Right lobe of liver (tissue), 6 donors: ENCODE measurements around the gene ZNHIT6. TPM values are rescaled to one million over a fixed set of nuclear protein-coding genes. Genes with fewer than 3 reads are reported as not detected.

Experiments
- ATAC-seq, 4 donors: fragments of 200-7000 bp; cut with Tn5 transposase; one replicate each; pipeline ENCODE4 v1.9.1; 2020; ENCODE audit warnings: mild to moderate bottlenecking in 4 of 4, moderate library complexity in 4 of 4
- DNase-seq, 3 donors: peaks; one replicate each; pipeline ENCODE4 v3.0.0-alpha.2; 2020
- H3K27ac ChIP-seq, 3 donors: fragments of 200-600 bp; one replicate each; pipeline ENCODE4 v1.8.0; 2022
- H3K27me3 ChIP-seq, 2 donors: fragments of 200-600 bp; one replicate each; pipeline ENCODE4 v1.8.0; 2022
- H3K36me3 ChIP-seq, 4 donors: fragments of 200-600 bp; sonication (generic) in 1 of 4; one replicate each; pipeline versions ENCODE4 v1.5.1 to v1.8.0; 2017 to 2022; ENCODE audit warnings: control low read depth in 1 of 4
- H3K4me1 ChIP-seq, 4 donors: fragments of 200-600 bp; sonication (generic) in 1 of 4; one replicate each; pipeline versions ENCODE4 v1.5.1 to v1.8.0; 2017 to 2022; ENCODE audit warnings: control low read depth in 1 of 4
- H3K4me3 ChIP-seq, 3 donors: fragments of 200-600 bp; one replicate each; pipeline ENCODE4 v1.8.0; 2022
- H3K9me3 ChIP-seq, 4 donors: fragments of 200-600 bp; sonication (generic) in 1 of 4; one replicate each; pipeline versions ENCODE4 v1.5.1 to v1.8.0; 2017 to 2022; ENCODE audit warnings: control low read depth in 1 of 4
- POLR2A ChIP-seq: fragments of 450-650 bp; IDR thresholded peaks from one replicate; pipeline ENCODE4 v1.6.1; 2017; ENCODE audit warnings: antibody characterized with exemption, mild to moderate bottlenecking
- WGBS: methylation state at CpG from one replicate; pipeline ENCODE4 v1.1.6; 2018; ENCODE audit warnings: low coverage, low lambda C conversion rate; ENCODE audit not compliant: insufficient coverage; ENCODE audit errors: missing lambda C conversion rate; 5-methylcytosine and 5-hydroxymethylcytosine counted together
- intact Hi-C, 2 donors: fragments of 100-400 bp; cut with DNase I; formaldehyde crosslinking; loops; one replicate each; pipeline versions ENCODE4 v1.11.2 to v1.14.1; 2022
- total RNA-seq, 6 experiments: library from RNA; depleted of rRNA in 2 of 6; stranded (reverse); fragments of >200 nt in 2 of 6; fragmentation: NEBNext Ultra II Directional in 3 of 6; extraction: Animal tissue kit (Norgen Biotek cat#: 25700) in 3 of 6; gene quantifications; one replicate each; pipeline versions ENCODE4 v1.1.0 to v1.2.4, GENCODE V29; 2016 to 2023
- TF ChIP-seq, protein P1 (sequence below), 4 donors: fragments of 200-600 bp in 3 of 4; fragments of 450-650 bp in 1 of 4; IDR thresholded peaks; one replicate each; pipeline versions ENCODE4 v1.5.1 to v1.8.0; 2016 to 2022; ENCODE audit warnings: antibody characterized with exemption in 4 of 4, mild to moderate bottlenecking in 2 of 4
- donor health status: DM: no; HTN: yes; CAD: no.
- donor health status: DM: no; HTN: no; CAD: no.
- donor health status: DM: no; HTN: no; CAD: no.
- donor health status: DM: no; HTN: yes; CAD: no.
- donor health status: DM: no; HTN: yes; CAD: no.

The ZNHIT6 gene
- total RNA-seq, 6 experiments from 2014 or later, result 3.1 to 5.1 (median 4.2) TPM

DNA sequence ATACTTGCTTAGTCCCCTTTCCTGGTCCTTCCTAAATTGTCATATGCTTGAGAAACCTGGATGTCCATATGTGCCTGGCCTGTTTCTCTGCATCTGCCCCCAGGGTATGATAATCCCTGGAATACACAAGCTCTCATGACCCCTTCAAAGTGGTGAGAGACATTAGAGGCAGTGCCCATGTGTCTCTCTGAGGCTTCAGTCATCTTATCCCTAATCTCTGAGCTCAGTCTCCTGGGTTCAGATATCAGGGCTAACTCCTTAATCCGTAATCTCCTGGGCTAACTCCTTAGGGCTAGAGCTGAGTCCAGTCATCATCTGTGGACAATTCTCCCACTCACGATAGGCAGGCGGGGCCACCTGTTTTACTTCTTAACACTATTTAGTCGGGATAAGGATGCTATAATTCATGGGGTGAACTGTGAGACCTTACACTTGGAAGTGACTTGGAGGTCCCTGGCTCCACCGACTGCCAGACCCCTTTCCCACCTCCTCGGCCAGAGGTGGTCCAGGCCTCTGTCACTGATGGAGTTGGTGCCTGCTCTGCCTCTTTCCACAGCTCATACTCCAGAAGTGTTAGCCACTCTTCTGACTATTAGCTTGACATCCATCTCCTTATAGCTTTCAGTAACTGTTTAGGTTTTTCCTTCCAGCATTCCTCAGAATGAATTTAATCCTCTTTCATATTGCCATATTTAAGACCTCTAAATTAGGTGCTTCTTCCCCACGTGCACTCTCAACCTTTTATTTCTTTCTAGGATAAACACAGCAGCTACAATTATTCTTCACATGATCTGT, 105.0 kb downstream of the ZNHIT6 start:
- DNase-seq (no peak), ATAC-seq (no peak)
- Histone ChIP-seq H3K27me3 (no peaks in the 10 kb centered on the region), H3K27ac (no peak overlapping the region), H3K9me3 (no peaks in the 10 kb centered on the region), H3K4me1 (peaks cover 0 to 14% (median 6%) of the 10 kb centered on the region in 4 donors), H3K4me3 (no peak overlapping the region), H3K36me3 (no peaks in the 10 kb centered on the region)
- WGBS, result 92% methylated on average over 4 of the region's 7 CpGs
- intact Hi-C loops, result no loop called here
- TF ChIP-seq POLR2A, result no peak
- TF ChIP-seq, protein P1, sequence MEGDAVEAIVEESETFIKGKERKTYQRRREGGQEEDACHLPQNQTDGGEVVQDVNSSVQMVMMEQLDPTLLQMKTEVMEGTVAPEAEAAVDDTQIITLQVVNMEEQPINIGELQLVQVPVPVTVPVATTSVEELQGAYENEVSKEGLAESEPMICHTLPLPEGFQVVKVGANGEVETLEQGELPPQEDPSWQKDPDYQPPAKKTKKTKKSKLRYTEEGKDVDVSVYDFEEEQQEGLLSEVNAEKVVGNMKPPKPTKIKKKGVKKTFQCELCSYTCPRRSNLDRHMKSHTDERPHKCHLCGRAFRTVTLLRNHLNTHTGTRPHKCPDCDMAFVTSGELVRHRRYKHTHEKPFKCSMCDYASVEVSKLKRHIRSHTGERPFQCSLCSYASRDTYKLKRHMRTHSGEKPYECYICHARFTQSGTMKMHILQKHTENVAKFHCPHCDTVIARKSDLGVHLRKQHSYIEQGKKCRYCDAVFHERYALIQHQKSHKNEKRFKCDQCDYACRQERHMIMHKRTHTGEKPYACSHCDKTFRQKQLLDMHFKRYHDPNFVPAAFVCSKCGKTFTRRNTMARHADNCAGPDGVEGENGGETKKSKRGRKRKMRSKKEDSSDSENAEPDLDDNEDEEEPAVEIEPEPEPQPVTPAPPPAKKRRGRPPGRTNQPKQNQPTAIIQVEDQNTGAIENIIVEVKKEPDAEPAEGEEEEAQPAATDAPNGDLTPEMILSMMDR (IDR thresholded peaks at IDR 0.05), result no peak

DNA sequence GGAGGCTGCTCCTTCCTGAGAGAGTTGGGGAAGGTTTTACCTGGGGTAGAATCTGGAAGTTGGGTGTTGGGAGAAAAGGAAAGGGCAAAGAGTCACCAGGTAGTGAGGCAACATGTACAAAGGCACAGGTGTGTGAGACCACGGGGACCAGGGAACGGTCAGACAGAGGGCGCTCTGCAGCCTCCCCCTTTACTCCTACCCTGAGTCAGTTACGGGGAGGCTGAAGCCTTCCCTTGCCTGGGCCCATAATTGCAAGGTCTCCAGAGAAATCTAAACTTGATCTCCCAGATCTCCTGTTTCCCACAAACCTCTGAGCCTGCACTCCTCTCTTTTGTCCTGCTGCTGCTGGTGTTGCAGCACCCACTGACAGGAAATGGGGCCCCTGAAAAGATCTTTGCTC, 105.7 kb downstream of the ZNHIT6 start:
- H3K27ac ChIP-seq, result no peak overlapping the region
- DNase-seq (no peak), ATAC-seq (no peak)
- peaks cover 0 to 14% (median 6%) of the 10 kb centered on the region in 4 donors for H3K4me1 ChIP-seq
- no peaks in the 10 kb centered on the region for H3K27me3 ChIP-seq
- H3K4me3 ChIP-seq, result no peak overlapping the region
- no peaks in the 10 kb centered on the region for H3K9me3 ChIP-seq
- intact Hi-C loops, result no loop called here
- 100% methylated on average over 2 of the region's 4 CpGs for WGBS
- H3K36me3 ChIP-seq, result no peaks in the 10 kb centered on the region
- no peak for TF ChIP-seq POLR2A
- TF ChIP-seq, protein P1 (IDR thresholded peaks at IDR 0.05), result no peak

DNA sequence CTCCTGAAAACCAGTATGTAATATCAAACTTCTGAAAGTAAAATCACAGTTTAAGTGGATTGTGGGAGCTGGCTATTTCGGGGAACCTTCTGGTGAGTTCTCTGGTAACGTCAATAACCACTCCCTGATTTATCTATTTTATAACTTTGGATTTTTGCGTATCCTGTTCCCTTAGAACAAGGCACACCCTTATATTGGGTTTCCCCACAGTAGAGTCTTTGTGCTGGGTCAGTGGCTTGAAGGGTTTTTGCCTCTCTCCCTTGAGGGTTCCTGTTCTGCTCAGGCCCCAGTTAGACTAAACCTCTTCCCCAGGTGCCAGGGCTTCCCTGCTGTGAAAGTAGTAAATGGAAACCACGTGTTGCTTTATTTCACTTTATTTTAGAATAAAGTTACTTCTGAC, 106.3 kb downstream of the ZNHIT6 start:
- Histone ChIP-seq H3K27ac (no peak overlapping the region), H3K36me3 (no peaks in the 10 kb centered on the region), H3K4me3 (no peak overlapping the region), H3K27me3 (no peaks in the 10 kb centered on the region), H3K4me1 (peaks cover 0 to 14% (median 6%) of the 10 kb centered on the region in 4 donors), H3K9me3 (no peaks in the 10 kb centered on the region)
- no peak for DNase-seq
- intact Hi-C loops, result no loop called here
- TF ChIP-seq, protein P1 (IDR thresholded peaks at IDR 0.05), result no peak
- TF ChIP-seq POLR2A, result no peak
- 65% methylated on average over 4 of the region's 4 CpGs for WGBS
- no peak for ATAC-seq

DNA sequence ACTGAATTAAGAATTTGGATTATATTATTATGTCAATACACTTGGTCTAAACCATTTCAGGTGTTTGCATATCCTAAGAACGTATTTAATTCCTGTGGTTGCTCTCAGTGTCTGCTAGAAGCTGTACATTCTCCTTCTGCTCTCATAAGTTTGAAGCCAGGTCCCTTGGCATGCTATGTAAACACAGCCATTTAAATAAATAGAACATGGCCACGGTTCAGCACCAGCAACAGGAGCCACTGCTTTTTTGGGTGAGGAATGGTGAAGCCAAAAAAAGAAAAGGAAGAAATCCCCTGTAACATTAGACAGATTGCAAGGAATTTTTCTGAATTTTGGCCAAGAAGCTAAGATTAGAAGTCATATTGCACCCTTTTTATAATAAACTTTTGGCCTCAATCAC, 108.6 kb downstream of the ZNHIT6 start:
- ATAC-seq (no peak), DNase-seq (no peak)
- H3K27ac ChIP-seq, result no peak overlapping the region
- H3K27me3 ChIP-seq, result no peaks in the 10 kb centered on the region
- no peaks in the 10 kb centered on the region for H3K4me1 ChIP-seq
- no peak overlapping the region for H3K4me3 ChIP-seq
- no peaks in the 10 kb centered on the region for H3K36me3 ChIP-seq
- intact Hi-C loops, result no loop called here
- H3K9me3 ChIP-seq, result no peaks in the 10 kb centered on the region
- TF ChIP-seq, protein P1 (IDR thresholded peaks at IDR 0.05), result no peak
- no peak for TF ChIP-seq POLR2A
- WGBS, result 48% methylated on average over 2 of the region's 2 CpGs

Other genes starting within 250 kb of the ZNHIT6 start
- gene DDAH1, start 243.3 kb downstream of the ZNHIT6 start, total RNA-seq, result 10 to 100 TPM; 54.9 to 94.9 (median 66.2) TPM
- gene CCN1, start 127.7 kb downstream of the ZNHIT6 start, total RNA-seq, result 10 to 100 TPM in 5 of 6 experiments, 1 to 10 TPM in 1; 6.7 to 62.4 (median 47.8) TPM